Muscle of arm (tissue), 12 donors: Measurements from ENCODE around the gene TMEM120B. TPM values are rescaled to one million over a fixed set of nuclear protein-coding genes. Genes with fewer than 3 reads are reported as not detected.

ENCODE experiments used
- DNase-seq: peaks from one replicate; pipeline ENCODE4 v3.0.0-alpha.2; 2013
- polyA plus RNA-seq, 12 donors: library from polyadenylated mRNA; unstranded; fragments of 120-200 nt; gene quantifications; one replicate each; pipeline ENCODE4 v1.2.1, GENCODE V29; 2013; ENCODE audit not compliant: insufficient read length in 12 of 12

Gene TMEM120B
- polyA plus RNA-seq, 12 donors: 11.1 to 29.8 (median 19.1) TPM; not detected in 1

DNA sequence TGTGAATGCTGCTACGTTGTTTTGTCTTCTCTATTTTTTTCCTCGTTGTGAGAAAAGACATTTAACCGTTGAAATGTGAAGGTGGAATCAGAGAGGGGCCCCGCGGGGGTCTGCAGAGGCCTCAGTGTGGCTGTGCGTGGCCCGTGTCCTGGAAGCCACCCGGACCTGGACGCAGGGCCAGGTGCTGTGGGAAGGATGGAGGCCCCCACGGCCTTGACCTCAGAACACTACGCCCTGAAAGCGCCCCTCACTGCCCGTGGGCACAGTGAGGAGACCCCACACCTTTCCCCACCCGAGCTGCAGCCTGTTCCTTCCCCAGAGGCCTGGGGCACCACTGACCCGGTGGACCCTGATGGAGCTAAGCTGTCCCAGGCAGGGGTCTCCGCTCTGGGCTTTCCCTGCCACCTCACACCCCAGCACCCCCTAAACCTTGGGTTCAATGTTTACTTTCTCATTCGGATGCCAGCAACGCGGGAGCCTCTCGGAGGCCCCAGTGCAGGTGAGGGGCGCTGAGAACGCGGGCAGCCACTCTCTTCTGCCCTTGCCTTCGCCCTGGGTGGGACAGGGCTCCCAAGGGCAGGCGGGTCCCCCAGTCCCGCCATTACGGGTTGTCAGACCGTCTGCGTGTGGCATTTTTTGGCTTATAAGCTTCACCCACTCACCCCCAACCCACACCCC, 118.2 kb downstream of the TMEM120B start:
- DNase-seq: no peak

Other genes with a start within 250 kb of the TMEM120B start
- 10 to 100 TPM in 11 of 12 donors, not detected in 1; 14.0 to 39.3 (median 24.8) TPM for gene KDM2B, start 131.7 kb upstream of the TMEM120B start, polyA plus RNA-seq
- gene ORAI1, start 86.2 kb upstream of the TMEM120B start, polyA plus RNA-seq: 10 to 100 TPM in 11 of 12 donors, not detected in 1; 24.7 to 58.2 (median 31.6) TPM
- gene MORN3, start 43.1 kb upstream of the TMEM120B start, polyA plus RNA-seq: 1 to 10 TPM in 1 of 12 donors, under 1 TPM in 9, not detected in 2; 0.08 to 2.2 (median 0.27) TPM
- gene RHOF, start 80.9 kb downstream of the TMEM120B start, polyA plus RNA-seq: 10 to 100 TPM in 1 of 12 donors, 1 to 10 TPM in 9, under 1 TPM in 1, not detected in 1; 0.43 to 23.3 (median 1.6) TPM
- gene SETD1B, start 91.3 kb downstream of the TMEM120B start, polyA plus RNA-seq: 10 to 100 TPM in 3 of 12 donors, 1 to 10 TPM in 8, not detected in 1; 6.7 to 20.2 (median 8.1) TPM
- under 1 TPM in 5 of 12 donors, not detected in 7; 0.13 to 0.67 (median 0.22) TPM for gene HPD, start 146.1 kb downstream of the TMEM120B start, polyA plus RNA-seq
- gene PSMD9, start 176.0 kb downstream of the TMEM120B start, polyA plus RNA-seq: 10 to 100 TPM in 11 of 12 donors, not detected in 1; 34.6 to 46.5 (median 41.9) TPM
- 1 to 10 TPM in 7 of 12 donors, under 1 TPM in 3, not detected in 2; 0.57 to 2.2 (median 1.2) TPM for gene CFAP251, start 205.8 kb downstream of the TMEM120B start, polyA plus RNA-seq